Mesendoderm (in vitro differentiated cells): ENCODE measurements around the gene HSPA12B.

ENCODE experiments used
- DNase-seq: peaks from one replicate; pipeline ENCODE4 v3.0.0; 2013
- H2AK5ac ChIP-seq: 2 replicates; pipeline ENCODE4 v1.6.1; 2013; ENCODE audit warnings: low read length, inconsistent platforms
- H2BK120ac ChIP-seq: 2 replicates; pipeline ENCODE4 v1.6.1; 2013; ENCODE audit warnings: low read depth, mild to moderate bottlenecking, low read length, moderate library complexity, mixed read lengths
- H2BK15ac ChIP-seq: replicated peaks from 2 replicates; pipeline ENCODE4 v1.6.1; 2013; ENCODE audit warnings: low read depth, mild to moderate bottlenecking, moderate library complexity
- H2BK5ac ChIP-seq: 2 replicates; pipeline ENCODE4 v1.6.1; 2013; ENCODE audit warnings: low read length, inconsistent platforms
- H3K18ac ChIP-seq: 2 replicates; pipeline ENCODE4 v1.6.1; 2013; ENCODE audit warnings: mild to moderate bottlenecking, low read length, mixed read lengths
- H3K23ac ChIP-seq: one replicate; pipeline ENCODE4 v1.6.1; 2013; ENCODE audit warnings: low read length
- H3K27ac ChIP-seq: 2 replicates; pipeline ENCODE4 v1.5.1; 2013; ENCODE audit warnings: low read depth, mild to moderate bottlenecking, inconsistent platforms, low read length, moderate library complexity
- H3K27me3 ChIP-seq: 2 replicates; pipeline ENCODE4 v1.6.1; 2013; ENCODE audit warnings: low read length, control low read depth, mild to moderate bottlenecking, inconsistent platforms; ENCODE audit not compliant: insufficient read depth, poor library complexity
- H3K36me3 ChIP-seq: 2 replicates; pipeline ENCODE4 v1.6.1; 2013; ENCODE audit warnings: low read length, inconsistent platforms; ENCODE audit not compliant: control insufficient read depth, insufficient read depth
- H3K4ac ChIP-seq: one replicate; pipeline ENCODE4 v1.6.1; 2013; ENCODE audit warnings: low read depth, mild to moderate bottlenecking, low read length, moderate library complexity
- H3K4me1 ChIP-seq: 2 replicates; pipeline ENCODE4 v1.6.1; 2013; ENCODE audit warnings: low read depth, low read length, inconsistent platforms; ENCODE audit not compliant: control insufficient read depth
- H3K4me2 ChIP-seq: 2 replicates; pipeline ENCODE4 v1.6.1; 2013; ENCODE audit warnings: low read length
- H3K4me3 ChIP-seq: 2 replicates; pipeline ENCODE4 v1.5.1; 2013; ENCODE audit warnings: mild to moderate bottlenecking, low read length
- H3K56ac ChIP-seq: one replicate; pipeline ENCODE4 v1.6.1; 2013; ENCODE audit warnings: low read length
- H3K79me1 ChIP-seq: 2 replicates; pipeline ENCODE4 v1.6.1; 2013; ENCODE audit warnings: low read length, inconsistent platforms
- H3K79me2 ChIP-seq: 2 replicates; pipeline ENCODE4 v1.6.1; 2013; ENCODE audit warnings: mild to moderate bottlenecking, low read length; ENCODE audit not compliant: control insufficient read depth, insufficient read depth
- H3K9ac ChIP-seq: 2 replicates; pipeline ENCODE4 v1.6.1; 2013; ENCODE audit warnings: low read length, inconsistent platforms
- H4K5ac ChIP-seq: one replicate; pipeline ENCODE4 v1.6.1; 2013; ENCODE audit warnings: low read length
- H4K8ac ChIP-seq: one replicate; pipeline ENCODE4 v1.6.1; 2013; ENCODE audit warnings: low read depth, mild to moderate bottlenecking, control low read depth, low read length, moderate library complexity
- WGBS: extraction: QIAGEN DNeasy Blood & Tissue Kit; methylation state at CpG from one replicate; pipeline ENCODE4 v1.1.7; 2013; ENCODE audit warnings: low lambda C conversion rate, missing lambda C conversion rate; ENCODE audit not compliant: insufficient coverage; ENCODE audit errors: extremely low coverage; 5-methylcytosine and 5-hydroxymethylcytosine counted together

HSPA12B gene

DNA sequence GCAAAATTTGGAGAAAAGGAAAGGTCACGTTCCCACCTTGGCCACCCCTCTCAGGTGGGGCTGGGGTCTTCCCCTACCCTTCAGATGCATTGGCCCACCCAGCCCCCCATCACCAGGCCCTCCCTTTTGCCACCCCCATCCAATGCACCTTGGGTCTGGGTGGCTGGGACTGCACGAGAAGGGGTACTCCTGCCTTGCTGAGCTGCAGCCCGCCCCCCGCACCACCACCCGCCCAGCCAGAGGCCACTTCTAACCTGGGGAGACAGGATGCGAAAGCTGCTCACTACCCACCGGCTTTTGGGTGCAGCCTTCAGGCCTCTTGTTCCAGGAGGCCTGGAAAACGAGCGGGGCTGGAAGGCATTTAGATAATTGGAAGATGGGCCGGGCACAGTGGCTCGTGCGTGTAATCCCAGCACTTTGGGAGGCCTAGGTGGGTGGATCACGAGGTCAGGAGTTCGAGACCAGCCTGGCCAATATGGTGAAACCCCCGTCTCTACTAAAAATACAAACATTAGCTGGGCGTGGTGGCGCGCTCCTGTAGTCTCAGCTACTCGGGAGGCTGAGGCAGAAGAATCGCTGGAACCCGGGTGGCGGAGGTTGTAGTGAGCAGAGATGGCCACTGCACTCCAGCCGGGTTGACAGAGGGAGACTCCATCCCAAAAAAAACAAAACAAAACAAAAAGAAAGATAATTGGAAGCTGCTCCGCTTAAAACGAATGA lies 62.4 kb downstream of the HSPA12B start:
- Histone ChIP-seq H3K18ac (no peak overlapping the region), H3K9ac (no peak overlapping the region), H4K8ac (no peak overlapping the region), H3K4me3 (no peak overlapping the region), H3K56ac (no peak overlapping the region), H3K4ac (no peak overlapping the region), H3K79me1 (peaks cover 1% of the 10 kb centered on the region), H2AK5ac (no peak overlapping the region), H3K23ac (no peak overlapping the region), H2BK120ac (no peak overlapping the region), H2BK15ac (no peak overlapping the region), H3K27ac (no peak overlapping the region), H4K5ac (no peak overlapping the region), H2BK5ac (no peak overlapping the region), H3K4me1 (peaks cover 8% of the 10 kb centered on the region), H3K79me2 (no peaks in the 10 kb centered on the region), H3K4me2 (no peak overlapping the region), H3K27me3 (no peaks in the 10 kb centered on the region), H3K36me3 (no peaks in the 10 kb centered on the region)
- WGBS = no CpG with 5 or more reads among the region's 25 CpGs
- no peak for DNase-seq

DNA sequence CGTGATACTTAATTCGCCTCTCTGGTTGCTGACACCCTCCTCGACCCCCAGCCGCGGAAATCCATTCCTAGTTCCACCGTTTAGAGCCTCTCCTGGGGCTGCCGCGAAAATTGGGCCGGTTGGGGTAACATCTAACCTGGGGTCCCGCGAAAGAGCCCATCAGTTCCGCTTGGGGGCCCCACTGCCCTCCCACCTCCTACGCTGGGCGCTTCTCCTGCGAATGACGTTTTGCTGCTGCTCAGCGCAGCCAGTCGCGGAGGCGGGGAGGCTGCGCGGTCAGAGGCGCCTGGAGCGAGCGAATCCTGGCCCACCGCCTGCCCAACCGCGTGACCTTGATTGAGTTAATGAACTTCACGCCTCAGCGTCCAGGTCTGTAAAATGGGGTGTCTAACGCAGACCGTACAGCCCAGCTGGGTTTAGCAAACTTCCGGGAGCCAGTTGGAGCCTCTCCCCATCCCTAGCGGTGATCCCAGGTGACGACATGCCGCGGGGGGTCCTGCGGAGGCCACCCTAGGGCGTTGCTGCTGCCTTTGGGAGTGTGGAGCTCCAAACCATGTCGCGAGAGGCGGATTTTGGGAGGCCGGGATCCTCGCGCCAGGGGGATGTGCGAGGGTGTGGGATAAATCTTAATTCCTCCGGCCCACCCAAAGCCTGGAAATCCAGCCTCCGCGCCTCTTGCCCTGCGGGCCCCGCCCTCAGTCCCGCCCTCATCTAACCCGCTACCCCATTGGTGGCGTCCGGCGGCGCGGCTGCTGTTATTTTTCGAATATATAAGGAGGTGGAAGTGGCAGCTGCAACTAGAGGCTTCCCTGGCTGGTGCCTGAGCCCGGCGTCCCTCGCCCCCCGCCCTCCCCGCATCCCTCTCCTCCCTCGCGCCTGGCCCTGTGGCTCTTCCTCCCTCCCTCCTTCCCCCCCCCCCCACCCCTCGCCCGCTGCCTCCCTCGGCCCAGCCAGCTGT lies 63.3 kb downstream of the HSPA12B start, which contains the start of gene CDC25B:
CDC25B (plus strand) TSS at position 800 of the 958 bp plus-strand sequence. CDS start 222 bp downstream, outside the sequence.
- Histone ChIP-seq H2BK5ac (peak within 1 kb of the TSS; percentile 49), H4K5ac (no peak within 1 kb of the TSS), H2AK5ac (peak within 1 kb of the TSS; percentile 45), H3K9ac (peak within 1 kb of the TSS; percentile 89), H3K18ac (peak within 1 kb of the TSS; percentile 86), H3K23ac (peak within 1 kb of the TSS; percentile 66), H3K36me3 (no peaks in the 10 kb centered on the region), H3K4ac (peak within 1 kb of the TSS; percentile 66), H2BK15ac (no peak within 1 kb of the TSS), H3K4me1 (peaks cover 13% of the 10 kb centered on the region), H3K4me2 (peak within 1 kb of the TSS; percentile 99), H3K79me1 (peaks cover 1% of the 10 kb centered on the region), H3K4me3 (peak within 1 kb of the TSS; percentile 68), H2BK120ac (no peak within 1 kb of the TSS), H3K79me2 (no peaks in the 10 kb centered on the region), H3K27ac (peak within 1 kb of the TSS; percentile 42), H4K8ac (no peak within 1 kb of the TSS), H3K27me3 (no peaks in the 10 kb centered on the region), H3K56ac (peak within 1 kb of the TSS; percentile 98)
- WGBS = no CpG with 5 or more reads among the region's 69 CpGs
- DNase-seq = peak; percentile 94

DNA sequence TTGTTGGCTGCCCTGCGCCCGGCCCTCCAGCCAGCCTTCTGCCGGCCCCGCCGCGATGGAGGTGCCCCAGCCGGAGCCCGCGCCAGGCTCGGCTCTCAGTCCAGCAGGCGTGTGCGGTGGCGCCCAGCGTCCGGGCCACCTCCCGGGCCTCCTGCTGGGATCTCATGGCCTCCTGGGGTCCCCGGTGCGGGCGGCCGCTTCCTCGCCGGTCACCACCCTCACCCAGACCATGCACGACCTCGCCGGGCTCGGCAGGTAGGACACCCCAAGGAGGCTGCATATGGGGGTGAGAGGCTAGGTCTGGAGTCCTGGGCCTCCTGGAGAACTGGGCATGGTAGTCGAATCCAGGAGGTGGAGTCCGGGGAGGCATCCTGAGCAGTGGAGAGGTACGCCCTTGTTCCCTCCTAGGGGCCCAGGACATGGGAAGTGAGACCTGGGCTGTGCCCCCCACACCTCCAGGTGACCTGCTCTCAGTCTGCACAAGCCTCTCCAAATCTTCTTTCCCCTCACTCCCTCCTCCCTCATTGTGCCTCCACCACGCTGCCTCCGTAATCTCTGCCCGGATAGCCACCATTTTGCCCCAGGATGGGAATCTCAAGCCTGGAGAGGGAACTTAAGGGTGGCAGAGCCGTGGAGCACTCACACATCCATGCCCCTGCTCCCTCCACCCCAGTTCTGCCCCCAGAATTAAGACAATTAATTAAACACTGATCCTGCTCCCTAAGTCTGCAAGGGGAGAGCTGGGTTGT lies 64.2 kb downstream of the HSPA12B start:
- H3K18ac ChIP-seq = peak overlapping the region; percentile 86
- no peak overlapping the region for H2BK120ac ChIP-seq
- H3K79me2 ChIP-seq = no peaks in the 10 kb centered on the region
- peaks cover 13% of the 10 kb centered on the region for H3K4me1 ChIP-seq
- H3K23ac ChIP-seq = peak overlapping the region; percentile 66
- peak overlapping the region; percentile 90 for H3K56ac ChIP-seq
- H3K4me3 ChIP-seq = peak overlapping the region; percentile 64
- no peaks in the 10 kb centered on the region for H3K36me3 ChIP-seq
- no peak overlapping the region for H2BK15ac ChIP-seq
- H2AK5ac ChIP-seq = no peak overlapping the region
- H3K9ac ChIP-seq = peak overlapping the region; percentile 82
- DNase-seq = no peak
- H3K27me3 ChIP-seq = no peaks in the 10 kb centered on the region
- H3K4me2 ChIP-seq = peak overlapping the region; percentile 47
- H2BK5ac ChIP-seq = no peak overlapping the region
- no peak overlapping the region for H4K5ac ChIP-seq
- no peak overlapping the region for H4K8ac ChIP-seq
- H3K27ac ChIP-seq = peak overlapping the region; percentile 42
- WGBS = no CpG with 5 or more reads among the region's 33 CpGs
- peaks cover 1% of the 10 kb centered on the region for H3K79me1 ChIP-seq
- H3K4ac ChIP-seq = peak overlapping the region; percentile 66

DNA sequence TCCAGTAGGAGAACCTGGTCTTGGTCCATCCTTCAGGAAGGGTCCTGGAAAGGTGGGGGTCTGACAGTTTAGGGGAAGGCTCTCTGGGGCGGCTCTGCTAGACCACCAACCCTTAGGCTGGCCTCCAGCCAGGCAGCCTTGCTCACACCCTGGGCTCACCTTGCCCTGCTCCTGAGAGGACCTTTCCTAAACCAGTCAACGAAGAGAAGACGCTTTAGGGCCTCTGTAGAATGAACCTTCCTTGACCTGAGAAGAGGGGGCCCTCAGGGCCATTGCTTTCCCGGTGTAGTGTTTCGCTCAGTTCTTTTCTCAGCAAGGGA lies 64.7 kb downstream of the HSPA12B start:
- Histone ChIP-seq H3K9ac (peak overlapping the region; percentile 82), H3K79me2 (no peaks in the 10 kb centered on the region), H3K23ac (no peak overlapping the region), H3K4me3 (no peak overlapping the region), H3K4me2 (peak overlapping the region; percentile 20), H3K4me1 (peaks cover 13% of the 10 kb centered on the region), H3K4ac (no peak overlapping the region), H3K18ac (no peak overlapping the region), H2AK5ac (peak overlapping the region; percentile 45), H4K8ac (no peak overlapping the region), H2BK5ac (no peak overlapping the region), H2BK15ac (no peak overlapping the region), H4K5ac (no peak overlapping the region), H3K27me3 (no peaks in the 10 kb centered on the region), H3K79me1 (peaks cover 1% of the 10 kb centered on the region), H3K36me3 (no peaks in the 10 kb centered on the region), H3K27ac (no peak overlapping the region), H2BK120ac (no peak overlapping the region), H3K56ac (peak overlapping the region; percentile 90)
- no CpG with 5 or more reads among the region's 5 CpGs for WGBS
- DNase-seq = no peak

DNA sequence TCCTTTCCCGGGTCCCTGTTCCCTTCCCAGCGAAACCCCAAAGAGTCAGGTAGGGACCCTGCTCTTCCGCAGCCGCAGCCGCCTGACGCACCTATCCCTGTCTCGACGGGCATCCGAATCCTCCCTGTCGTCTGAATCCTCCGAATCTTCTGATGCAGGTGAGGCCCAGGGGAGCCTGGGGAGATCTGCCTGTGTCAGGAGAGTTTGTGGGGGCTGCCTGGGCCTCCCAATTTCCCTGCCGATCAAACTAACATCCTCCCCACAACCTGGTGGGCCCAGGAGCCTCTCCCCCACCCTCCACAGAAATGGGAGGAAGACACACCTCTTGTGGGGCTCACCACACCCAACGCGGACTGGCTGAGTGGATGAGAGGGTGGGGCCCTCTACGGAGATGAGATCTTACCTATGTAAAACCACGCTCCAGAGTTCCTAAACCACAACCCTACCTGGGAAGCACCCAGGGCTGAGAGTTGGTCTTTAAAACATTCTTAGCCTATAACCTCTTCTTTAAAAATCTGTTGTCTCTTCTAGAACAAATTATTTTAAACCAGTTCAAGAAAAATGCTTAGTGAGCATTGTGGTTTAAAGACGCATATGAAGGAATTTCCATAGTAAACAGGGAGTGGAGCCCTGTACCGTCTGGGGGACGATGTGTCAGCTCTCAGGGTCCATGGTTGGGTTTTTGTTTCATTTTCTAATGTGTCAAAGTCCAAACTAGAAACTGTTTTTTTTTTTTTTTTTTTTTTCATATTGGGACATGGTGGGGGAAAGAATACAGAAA lies 65.3 kb downstream of the HSPA12B start:
- no peak overlapping the region for H4K8ac ChIP-seq
- WGBS = no CpG with 5 or more reads among the region's 19 CpGs

More for the DNA sequence above, 65.3 kb downstream of the HSPA12B start:
- H3K4me3 ChIP-seq = no peak overlapping the region
- H3K79me2 ChIP-seq = no peaks in the 10 kb centered on the region
- no peaks in the 10 kb centered on the region for H3K27me3 ChIP-seq
- H3K4me2 ChIP-seq = no peak overlapping the region
- H4K5ac ChIP-seq = no peak overlapping the region
- peaks cover 1% of the 10 kb centered on the region for H3K36me3 ChIP-seq
- H3K4me1 ChIP-seq = peaks cover 13% of the 10 kb centered on the region
- peak overlapping the region; percentile 49 for H3K56ac ChIP-seq
- no peak overlapping the region for H2BK5ac ChIP-seq
- H3K18ac ChIP-seq = no peak overlapping the region
- H2BK15ac ChIP-seq = no peak overlapping the region
- peaks cover 1% of the 10 kb centered on the region for H3K79me1 ChIP-seq
- H3K27ac ChIP-seq = no peak overlapping the region
- no peak overlapping the region for H2BK120ac ChIP-seq
- H3K4ac ChIP-seq = no peak overlapping the region
- peak overlapping the region; percentile 82 for H3K9ac ChIP-seq
- H2AK5ac ChIP-seq = no peak overlapping the region
- no peak for DNase-seq
- H3K23ac ChIP-seq = no peak overlapping the region
